NCI-H69 (cell line): ENCODE data around the gene CNTNAP5.

Experiments used
- DNase-seq: peaks from one replicate; lab custom pipeline; 2025; lab: John Stamatoyannopoulos, UW

CNTNAP5 gene

GRCh38 chr2:124269348-124269747 lies 244.3 kb downstream of the CNTNAP5 start:
- DNase-seq: no peak

GRCh38 chr2:124272261-124272841 lies 247.3 kb downstream of the CNTNAP5 start:
- no peak for DNase-seq

- no peak for DNase-seq
Observed at GRCh38 chr2:124281541-124281940, 256.5 kb downstream of the CNTNAP5 start.

GRCh38 chr2:124283096-124283495 lies 258.0 kb downstream of the CNTNAP5 start:
- DNase-seq: no peak

GRCh38 chr2:124286089-124286783 lies 261.1 kb downstream of the CNTNAP5 start:
- DNase-seq: no peak

GRCh38 chr2:124289060-124289459 lies 264.0 kb downstream of the CNTNAP5 start:
- DNase-seq: no peak

GRCh38 chr2:124289615-124290014 lies 264.5 kb downstream of the CNTNAP5 start:
- no peak for DNase-seq

GRCh38 chr2:124296470-124296869 lies 271.4 kb downstream of the CNTNAP5 start:
- DNase-seq: no peak

GRCh38 chr2:124301915-124302314 lies 276.8 kb downstream of the CNTNAP5 start:
- DNase-seq: no peak

GRCh38 chr2:124308319-124309062 lies 283.4 kb downstream of the CNTNAP5 start:
- no peak for DNase-seq

- DNase-seq: no peak
Observed at GRCh38 chr2:124309563-124310138, 284.6 kb downstream of the CNTNAP5 start.

- DNase-seq: no peak
Observed at GRCh38 chr2:124310671-124311070, 285.6 kb downstream of the CNTNAP5 start.

GRCh38 chr2:124314084-124314483 lies 289.0 kb downstream of the CNTNAP5 start:
- no peak for DNase-seq

GRCh38 chr2:124315221-124315880 lies 290.3 kb downstream of the CNTNAP5 start:
- DNase-seq: no peak

GRCh38 chr2:124316133-124316532 lies 291.0 kb downstream of the CNTNAP5 start:
- DNase-seq: no peak

GRCh38 chr2:124316881-124317605 lies 292.0 kb downstream of the CNTNAP5 start:
- no peak for DNase-seq

GRCh38 chr2:124317628-124318027 lies 292.5 kb downstream of the CNTNAP5 start:
- no peak for DNase-seq

GRCh38 chr2:124318913-124319312 lies 293.8 kb downstream of the CNTNAP5 start:
- peak; percentile 1 for DNase-seq

GRCh38 chr2:124319577-124319976 lies 294.5 kb downstream of the CNTNAP5 start:
- no peak for DNase-seq

- DNase-seq: no peak
Observed at GRCh38 chr2:124320051-124320688, 295.1 kb downstream of the CNTNAP5 start.

- DNase-seq: no peak
Observed at GRCh38 chr2:124323321-124323720, 298.2 kb downstream of the CNTNAP5 start.
